PC-9 (cell line): Measurements from ENCODE around the gene CELF1. TPM values are rescaled to one million over a fixed set of nuclear protein-coding genes. Genes with fewer than 3 reads are reported as not detected.

Source experiments
- BruUV-seq: library from RNA; stranded (reverse); fragments of 400-500 nt; replicated peaks from 2 replicates; lab custom pipeline; 2021; lab: Mats Ljungman, UMichigan
- CTCF ChIA-PET: fragments of 300-600 bp; sonication (Branson Sonifier 250); formaldehyde crosslinking; loops from one replicate; lab custom pipeline; 2022; ENCODE audit warnings: antibody characterized with exemption; lab: Charles Lee
- POLR2A ChIA-PET: fragments of 300-600 bp; sonication (Branson Sonifier 250); formaldehyde crosslinking; loops from one replicate; lab custom pipeline; 2022; ENCODE audit warnings: antibody characterized with exemption; ENCODE audit not compliant: unreplicated experiment; lab: Charles Lee
- DNase-seq, 2 experiments: peaks; one replicate each; pipeline versions ENCODE4 v3.0.0 to v3.0.0-alpha.2; 2015 to 2022; ENCODE audit warnings: mixed read lengths in 1 of 2
- H2AFZ ChIP-seq: fragments of 200-600 bp; sonication (generic); 2 replicates; pipeline ENCODE4 v1.8.1; 2017; ENCODE audit warnings: antibody characterized with exemption
- H3F3A ChIP-seq: fragments of 200-600 bp; sonication (generic); 2 replicates; pipeline ENCODE4 v1.8.1; 2017; ENCODE audit warnings: antibody characterized with exemption, mild to moderate bottlenecking, low read depth; ENCODE audit not compliant: insufficient read depth
- H3K27ac ChIP-seq: fragments of 200-600 bp; sonication (generic); 2 replicates; pipeline ENCODE4 v1.6.1; 2016; ENCODE audit warnings: mixed run types
- H3K27me3 ChIP-seq: fragments of 200-600 bp; sonication (generic); 2 replicates; pipeline ENCODE4 v1.6.1; 2016; ENCODE audit warnings: low read depth, mixed run types; ENCODE audit not compliant: insufficient read depth
- H3K36me3 ChIP-seq: fragments of 200-600 bp; sonication (generic); 2 replicates; pipeline ENCODE4 v1.6.1; 2016; ENCODE audit warnings: low read depth, mixed run types
- H3K4me1 ChIP-seq: fragments of 200-600 bp; sonication (generic); replicated peaks from 2 replicates; pipeline ENCODE4 v1.6.1; 2016; ENCODE audit warnings: mixed run types; ENCODE audit not compliant: insufficient read depth
- H3K4me2 ChIP-seq: fragments of 200-600 bp; sonication (generic); 2 replicates; pipeline ENCODE4 v1.6.1; 2017; ENCODE audit warnings: mixed run types
- H3K4me3 ChIP-seq: fragments of 200-600 bp; sonication (generic); 2 replicates; pipeline ENCODE4 v1.6.1; 2016; ENCODE audit warnings: mixed run types
- H3K79me2 ChIP-seq: fragments of 200-600 bp; sonication (generic); 2 replicates; pipeline ENCODE4 v1.6.1; 2017; ENCODE audit warnings: low read depth, mixed run types
- H3K9me2 ChIP-seq: fragments of 200-600 bp; sonication (generic); 2 replicates; pipeline ENCODE4 v1.8.1; 2017; ENCODE audit warnings: mild to moderate bottlenecking; ENCODE audit not compliant: insufficient read depth
- H3K9me3 ChIP-seq: fragments of 200-600 bp; sonication (generic); 2 replicates; pipeline ENCODE4 v1.8.1; 2016; ENCODE audit warnings: low read depth; ENCODE audit not compliant: insufficient read depth
- H4K20me1 ChIP-seq: fragments of 200-600 bp; sonication (generic); 2 replicates; pipeline ENCODE4 v1.8.1; 2017; ENCODE audit not compliant: insufficient read depth
- CTCF ChIP-seq: fragments of 200-600 bp; sonication (generic); conservative IDR thresholded peaks from 2 replicates; pipeline ENCODE4 v1.6.1; 2017; ENCODE audit warnings: mixed run types, antibody characterized with exemption, mild to moderate bottlenecking, moderate library complexity
- EZH2 ChIP-seq: fragments of 200-600 bp; sonication (generic); IDR thresholded peaks from 2 replicates; pipeline ENCODE4 v1.8.0; 2017; ENCODE audit warnings: antibody characterized with exemption, low read depth
- intact Hi-C: fragments of 100-400 bp; cut with micrococcal nuclease; formaldehyde crosslinking; loops from one replicate; pipeline ENCODE4 v1.10.0; 2022; ENCODE audit not compliant: unreplicated experiment
- total RNA-seq: library from RNA; stranded (reverse); gene quantifications from 2 replicates; pipeline ENCODE4 v1.2.3, GENCODE V29; 2021

CELF1 gene
- total RNA-seq, 1 experiment from 2014 or later = 165 TPM

GRCh38 chr11:47495856-47496217 is 57.1 kb downstream of the CELF1 start:
- no peak overlapping the region for H3K4me3 ChIP-seq
- peak overlapping the region; percentile 22 for H3K27ac ChIP-seq
- H3K4me2 ChIP-seq = no peak overlapping the region
- peaks cover 32% of the 10 kb centered on the region; the same call in 1 of the 2 replicates for H3K36me3 ChIP-seq
- H3K9me3 ChIP-seq = no peaks in the 10 kb centered on the region
- H3K79me2 ChIP-seq = peaks cover 99% of the 10 kb centered on the region
- H3K4me1 ChIP-seq = no peaks in the 10 kb centered on the region
- TF ChIP-seq EZH2 = no peak
- TF ChIP-seq CTCF = no peak
- H4K20me1 ChIP-seq = peaks cover 43% of the 10 kb centered on the region
- H2AFZ ChIP-seq = no peak overlapping the region
- peaks cover 22% of the 10 kb centered on the region for H3F3A ChIP-seq
- intact Hi-C loops = no loop called here
- CTCF ChIA-PET = no interaction called here
- no TSS peak for BruUV-seq
- POLR2A ChIA-PET = no interaction called here
- no peak for DNase-seq
- no peaks in the 10 kb centered on the region for H3K27me3 ChIP-seq
- H3K9me2 ChIP-seq = no peaks in the 10 kb centered on the region

DNA sequence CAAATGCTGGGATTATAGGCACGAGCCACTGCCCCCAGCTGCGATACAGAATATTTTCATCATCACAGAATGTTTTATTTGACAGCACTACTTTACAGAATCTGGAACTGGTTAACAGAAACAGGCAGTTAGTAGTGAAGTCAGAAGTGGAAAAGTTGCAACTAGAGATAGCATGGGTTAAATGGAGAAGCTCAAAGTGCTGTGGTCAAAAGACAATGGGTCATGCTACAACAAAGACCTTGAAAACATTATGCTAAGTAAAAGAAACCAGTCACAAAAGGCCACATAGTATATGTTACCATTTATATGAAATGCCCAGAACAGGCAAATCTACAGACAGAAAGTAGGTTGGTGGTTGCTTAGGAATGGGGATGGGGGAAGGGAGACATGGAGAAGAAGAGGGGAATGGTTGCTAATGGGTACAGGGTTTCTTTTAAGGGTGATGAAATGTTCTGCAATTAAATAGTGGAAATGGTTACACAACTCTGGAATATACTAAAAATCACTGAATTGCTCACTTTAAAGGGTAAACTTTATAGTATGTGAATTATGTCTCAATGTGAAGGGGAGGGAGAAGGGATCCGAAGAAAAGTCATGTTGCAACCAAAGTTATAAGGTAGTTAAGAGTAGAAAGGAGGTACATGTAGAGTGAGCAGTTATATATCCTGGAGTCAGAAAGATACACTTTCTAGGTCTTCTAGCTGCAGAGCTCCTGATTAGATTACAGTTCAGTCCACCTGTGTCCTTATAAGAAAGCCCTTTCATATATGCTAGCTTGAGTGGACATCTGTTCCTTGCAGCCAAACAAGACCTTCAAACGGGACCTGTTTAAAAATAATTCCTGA is 57.7 kb downstream of the CELF1 start:
- Histone ChIP-seq H3F3A (peaks cover 25% of the 10 kb centered on the region), H3K4me1 (no peaks in the 10 kb centered on the region), H3K4me2 (no peak overlapping the region), H3K27ac (peak overlapping the region; percentile 22), H3K36me3 (peaks cover 32% of the 10 kb centered on the region; the same call in 1 of the 2 replicates), H3K9me3 (no peaks in the 10 kb centered on the region), H4K20me1 (peaks cover 38% of the 10 kb centered on the region), H3K4me3 (no peak overlapping the region), H3K9me2 (no peaks in the 10 kb centered on the region), H3K27me3 (no peaks in the 10 kb centered on the region), H2AFZ (no peak overlapping the region), H3K79me2 (peaks cover 94% of the 10 kb centered on the region)
- BruUV-seq = no TSS peak
- intact Hi-C loops = no loop called here
- ChIA-PET CTCF (no interaction called here), POLR2A (interaction anchor here (0.6 kb wide), 1 partner anchor 72 kb away, joined by 5 read pairs; no protein-coding TSS in a partner anchor)
- TF ChIP-seq CTCF (no peak), EZH2 (no peak)
- DNase-seq = no peak

DNA sequence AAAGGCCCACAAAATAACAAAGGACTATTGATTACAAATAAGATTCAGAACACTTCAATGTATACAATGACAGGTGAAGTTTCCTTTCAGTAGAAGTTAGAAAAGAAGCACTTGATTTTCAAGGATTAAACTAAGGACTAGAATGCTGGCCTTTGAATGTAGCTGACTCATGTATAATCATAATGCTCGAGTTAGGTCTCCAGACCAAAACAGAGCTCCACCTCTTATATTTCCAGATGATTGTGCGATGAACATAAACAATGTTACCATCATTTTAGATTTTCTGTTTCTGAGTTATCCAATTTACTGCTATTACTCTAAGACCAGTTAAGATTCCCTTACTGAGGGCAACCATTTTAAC is 63.6 kb downstream of the CELF1 start:
- no peak overlapping the region for H2AFZ ChIP-seq
- ChIA-PET CTCF (interaction anchor here (0.7 kb wide), 1 partner anchor 43 kb away, joined by 4 read pairs; no protein-coding TSS in a partner anchor), POLR2A (interaction anchor here (0.6 kb wide), 2 partner anchors 20 to 35 kb away, joined by 3 to 4 read pairs; no protein-coding TSS in a partner anchor)
- H3K27ac ChIP-seq = peak overlapping the region; percentile 6; the same call in 1 of the 2 replicates
- no peaks in the 10 kb centered on the region for H3K4me1 ChIP-seq
- TF ChIP-seq EZH2 (no peak), CTCF (no peak)
- no peaks in the 10 kb centered on the region for H3K27me3 ChIP-seq
- H3K36me3 ChIP-seq = peaks cover 47% of the 10 kb centered on the region
- no peaks in the 10 kb centered on the region for H3K9me3 ChIP-seq
- DNase-seq = no peak
- no peak overlapping the region for H3K4me2 ChIP-seq
- intact Hi-C loops = no loop called here
- peaks cover 25% of the 10 kb centered on the region for H4K20me1 ChIP-seq
- peaks cover 36% of the 10 kb centered on the region for H3K79me2 ChIP-seq
- peaks cover 50% of the 10 kb centered on the region for H3F3A ChIP-seq
- no TSS peak for BruUV-seq
- no peak overlapping the region for H3K4me3 ChIP-seq
- no peaks in the 10 kb centered on the region for H3K9me2 ChIP-seq
